Adipocyte (in vitro differentiated cells): ENCODE results near the gene AP1M2.
"Not testable (repeated sequence)": the region's sequence is repeated elsewhere in the genome, so short reads cannot be mapped to it uniquely, and the experiment has no call there.

Experiments used
- DNase-seq: peaks from one replicate; pipeline ENCODE4 v3.0.0-alpha.2; 2015; ENCODE audit warnings: low read depth
- H3K27me3 ChIP-seq: replicated peaks from 2 replicates; pipeline ENCODE4 v1.7.0; 2013; ENCODE audit warnings: mild to moderate bottlenecking, low read length, moderate library complexity; ENCODE audit not compliant: control insufficient read depth, insufficient read depth
- H3K36me3 ChIP-seq: 2 replicates; pipeline ENCODE4 v1.7.0; 2013; ENCODE audit warnings: low read length, mild to moderate bottlenecking, moderate library complexity; ENCODE audit not compliant: control insufficient read depth, insufficient read depth, severe bottlenecking
- H3K4me1 ChIP-seq: 2 replicates; pipeline ENCODE4 v1.7.0; 2013; ENCODE audit warnings: mild to moderate bottlenecking, low read length, moderate library complexity; ENCODE audit not compliant: control insufficient read depth, insufficient read depth
- H3K4me3 ChIP-seq: 2 replicates; pipeline ENCODE4 v1.7.0; 2013; ENCODE audit warnings: mild to moderate bottlenecking, low read length, moderate library complexity
- H3K9ac ChIP-seq: 2 replicates; pipeline ENCODE4 v1.7.0; 2013; ENCODE audit warnings: mild to moderate bottlenecking, low read length, moderate library complexity
- H3K9me3 ChIP-seq: 2 replicates; pipeline ENCODE4 v1.7.0; 2013; ENCODE audit warnings: mild to moderate bottlenecking, low read length, moderate library complexity; ENCODE audit not compliant: control insufficient read depth

AP1M2 gene

GRCh38 chr19:10555610-10555973 lies 31.5 kb downstream of the AP1M2 start:
- H3K4me3 ChIP-seq, result no peak overlapping the region
- no peaks in the 10 kb centered on the region for H3K4me1 ChIP-seq
- H3K27me3 ChIP-seq, result no peaks in the 10 kb centered on the region
- DNase-seq, result no peak
- peaks cover 78% of the 10 kb centered on the region for H3K36me3 ChIP-seq
- no peak overlapping the region for H3K9ac ChIP-seq
- no peaks in the 10 kb centered on the region for H3K9me3 ChIP-seq

GRCh38 chr19:10554760-10555609 lies 32.1 kb downstream of the AP1M2 start:
- Histone ChIP-seq H3K27me3 (no peaks in the 10 kb centered on the region), H3K9ac (no peak overlapping the region), H3K9me3 (no peaks in the 10 kb centered on the region), H3K4me1 (no peaks in the 10 kb centered on the region), H3K4me3 (no peak overlapping the region), H3K36me3 (peaks cover 77% of the 10 kb centered on the region)
- DNase-seq, result no peak

GRCh38 chr19:10553943-10554381 lies 33.1 kb downstream of the AP1M2 start:
- peaks cover 75% of the 10 kb centered on the region for H3K36me3 ChIP-seq
- H3K4me1 ChIP-seq, result no peaks in the 10 kb centered on the region
- H3K9ac ChIP-seq, result no peak overlapping the region
- no peak overlapping the region for H3K4me3 ChIP-seq
- no peaks in the 10 kb centered on the region for H3K9me3 ChIP-seq
- no peaks in the 10 kb centered on the region for H3K27me3 ChIP-seq
- no peak for DNase-seq

GRCh38 chr19:10553087-10553667 lies 33.9 kb downstream of the AP1M2 start:
- peaks cover 77% of the 10 kb centered on the region for H3K36me3 ChIP-seq
- no peaks in the 10 kb centered on the region for H3K9me3 ChIP-seq
- H3K4me3 ChIP-seq, result no peak overlapping the region
- no peak for DNase-seq
- no peaks in the 10 kb centered on the region for H3K4me1 ChIP-seq
- H3K27me3 ChIP-seq, result no peaks in the 10 kb centered on the region
- no peak overlapping the region for H3K9ac ChIP-seq

- H3K27me3 ChIP-seq, result no peaks in the 10 kb centered on the region
- no peak overlapping the region for H3K9ac ChIP-seq
- H3K4me1 ChIP-seq, result no peaks in the 10 kb centered on the region
- H3K9me3 ChIP-seq, result no peaks in the 10 kb centered on the region
- DNase-seq, result peak; percentile 22
- no peak overlapping the region for H3K4me3 ChIP-seq
- peaks cover 72% of the 10 kb centered on the region for H3K36me3 ChIP-seq
Observed at GRCh38 chr19:10552510-10553053, 34.5 kb downstream of the AP1M2 start.

- H3K36me3 ChIP-seq, result peaks cover 72% of the 10 kb centered on the region
- no peaks in the 10 kb centered on the region for H3K9me3 ChIP-seq
- H3K4me1 ChIP-seq, result no peaks in the 10 kb centered on the region
- peak; percentile 36 for DNase-seq
- H3K4me3 ChIP-seq, result no peak overlapping the region
- no peaks in the 10 kb centered on the region for H3K27me3 ChIP-seq
- no peak overlapping the region for H3K9ac ChIP-seq
Observed at GRCh38 chr19:10551698-10552301, 35.3 kb downstream of the AP1M2 start.

GRCh38 chr19:10551006-10551405 lies 36.1 kb downstream of the AP1M2 start:
- not testable (repeated sequence) for H3K4me3 ChIP-seq, H3K9me3 ChIP-seq, H3K27me3 ChIP-seq, DNase-seq, H3K9ac ChIP-seq, H3K4me1 ChIP-seq
- peaks cover 65% of the 10 kb centered on the region for H3K36me3 ChIP-seq

- Histone ChIP-seq H3K27me3 (no peaks in the 10 kb centered on the region), H3K4me3 (no peak overlapping the region), H3K9ac (no peak overlapping the region), H3K9me3 (no peaks in the 10 kb centered on the region), H3K4me1 (no peaks in the 10 kb centered on the region), H3K36me3 (peaks cover 58% of the 10 kb centered on the region)
- no peak for DNase-seq
Observed at GRCh38 chr19:10550336-10550735, 36.8 kb downstream of the AP1M2 start.

- Histone ChIP-seq H3K27me3 (no peaks in the 10 kb centered on the region), H3K9ac (no peak overlapping the region), H3K9me3 (no peaks in the 10 kb centered on the region), H3K36me3 (peaks cover 53% of the 10 kb centered on the region), H3K4me1 (peaks cover 5% of the 10 kb centered on the region), H3K4me3 (no peak overlapping the region)
- no peak for DNase-seq
Observed at GRCh38 chr19:10549733-10550132, 37.4 kb downstream of the AP1M2 start.

- Histone ChIP-seq H3K9ac (no peak overlapping the region), H3K36me3 (peaks cover 44% of the 10 kb centered on the region)
- DNase-seq, result no peak
Observed at GRCh38 chr19:10548746-10549276, 38.3 kb downstream of the AP1M2 start.

GRCh38 chr19:10546817-10547216 lies 40.3 kb downstream of the AP1M2 start:
- Histone ChIP-seq H3K9me3 (no peaks in the 10 kb centered on the region), H3K27me3 (no peaks in the 10 kb centered on the region), H3K9ac (no peak overlapping the region), H3K4me3 (no peak overlapping the region), H3K36me3 (peaks cover 24% of the 10 kb centered on the region), H3K4me1 (peaks cover 8% of the 10 kb centered on the region)
- DNase-seq, result no peak

More at GRCh38 chr19:10548746-10549276, 38.3 kb downstream of the AP1M2 start:
- no peak overlapping the region for H3K4me3 ChIP-seq
- H3K4me1 ChIP-seq, result peaks cover 8% of the 10 kb centered on the region
- no peaks in the 10 kb centered on the region for H3K9me3 ChIP-seq
- H3K27me3 ChIP-seq, result no peaks in the 10 kb centered on the region
